HG03097 (cell line): ENCODE data around the gene IGF2BP3.
A peak's percentile ranks its signal among the peaks of the same experiment; 100 is the strongest.
"Not testable (repeated sequence)": the region's sequence is repeated elsewhere in the genome, so short reads cannot be mapped to it uniquely, and the experiment has no call there.

Experiments used
- ATAC-seq: cut with Tn5 transposase; IDR thresholded peaks from one replicate; pipeline ENCODE4 v1.9.1; 2021; ENCODE audit not compliant: unreplicated experiment, low FRiP score

The IGF2BP3 gene

DNA sequence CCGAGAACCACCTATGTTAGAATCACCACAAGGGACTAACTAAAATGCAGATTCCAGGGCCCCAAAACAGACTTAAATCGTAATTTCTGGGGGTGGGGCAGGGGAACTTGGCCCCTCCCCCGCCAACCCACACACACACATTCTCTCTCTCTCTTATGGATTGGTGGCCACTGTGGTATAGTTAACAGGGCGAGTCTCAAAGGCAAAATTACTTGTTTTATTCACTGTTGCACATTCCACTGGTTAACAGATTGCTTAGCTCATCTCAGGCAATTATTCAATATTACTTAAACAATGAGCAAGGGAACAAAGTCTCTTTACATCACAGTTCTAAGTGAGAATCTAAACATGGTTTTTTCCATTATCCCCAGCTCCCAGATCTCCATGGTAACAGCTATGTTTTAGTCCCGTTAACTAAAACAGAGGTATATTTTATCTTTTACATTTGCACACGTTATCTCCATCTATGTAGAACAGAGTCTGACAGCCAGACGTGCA, 38.5 kb downstream of the IGF2BP3 start:
- no peak for ATAC-seq

DNA sequence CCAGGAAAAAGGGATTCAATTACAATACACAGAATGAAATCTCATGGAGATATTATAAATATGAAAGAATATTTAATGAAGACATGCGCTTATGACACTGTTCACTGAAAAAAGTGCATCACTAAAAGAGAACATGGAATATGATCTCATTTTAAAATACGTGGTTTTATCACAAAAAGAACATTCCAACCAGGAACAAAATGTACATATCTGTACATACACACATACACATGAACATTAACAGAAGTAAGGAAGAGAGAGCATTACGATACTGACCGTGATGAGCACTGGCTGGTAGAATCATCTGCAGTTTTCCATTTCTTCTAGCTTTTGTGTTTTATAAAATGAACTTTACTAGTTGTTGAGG, 39.4 kb downstream of the IGF2BP3 start:
- no peak for ATAC-seq

DNA sequence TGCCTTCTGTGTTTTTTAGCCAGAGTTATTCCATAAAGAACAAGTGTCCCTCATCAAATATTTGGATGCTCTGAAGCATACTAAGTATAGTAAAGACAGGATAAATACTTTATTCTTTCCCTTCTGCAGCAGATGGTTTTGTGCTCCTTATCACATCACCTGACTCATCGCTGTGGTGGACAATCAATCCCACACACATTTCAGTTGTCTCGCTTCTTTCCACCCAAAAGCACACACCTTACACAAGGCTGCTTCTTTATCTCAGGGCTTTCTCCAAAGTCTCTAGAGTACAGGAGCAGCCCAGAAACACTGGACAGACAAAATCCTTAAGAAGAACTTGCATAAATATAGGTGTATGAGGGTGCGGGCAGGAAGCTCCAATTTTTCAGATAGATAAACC, 43.4 kb downstream of the IGF2BP3 start:
- ATAC-seq, result no peak

DNA sequence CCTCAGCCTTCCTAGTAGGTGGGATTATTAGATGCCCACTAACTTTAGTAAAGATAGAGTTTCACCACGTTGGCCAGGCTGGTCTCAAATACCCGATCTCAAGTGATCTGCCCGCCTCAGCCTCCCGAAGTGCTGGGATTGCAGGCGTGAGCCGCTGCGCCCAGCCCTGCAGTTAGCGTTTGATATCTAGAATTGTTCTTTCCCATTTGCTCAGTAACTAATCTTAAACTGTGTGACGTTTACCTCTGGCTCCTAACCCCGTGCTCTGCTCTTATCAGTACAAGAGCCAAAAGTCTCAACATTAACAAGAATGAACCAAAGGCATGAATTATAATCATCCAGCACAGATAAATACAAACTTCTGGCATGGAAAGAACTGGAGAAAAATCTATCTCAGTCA, 47.4 kb downstream of the IGF2BP3 start:
- ATAC-seq, result no peak

DNA sequence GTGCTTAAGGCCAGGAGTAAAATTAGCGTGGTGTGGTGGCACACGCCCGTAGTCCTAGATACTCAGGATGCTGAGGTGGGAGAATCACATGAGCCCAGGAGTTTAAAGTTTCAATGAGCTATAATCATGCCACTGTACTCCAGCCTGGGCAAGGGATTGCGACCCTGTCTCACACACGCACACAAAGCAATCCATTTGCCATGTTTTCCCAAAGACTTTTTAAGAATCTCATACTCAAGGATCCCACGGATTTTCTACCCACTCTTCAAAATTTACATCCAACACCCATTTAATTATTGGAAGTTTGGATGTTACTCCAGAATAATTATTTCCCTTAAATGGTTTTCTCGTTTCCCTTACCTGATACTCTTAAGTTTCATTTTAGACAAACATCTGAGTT, 47.9 kb downstream of the IGF2BP3 start:
- no peak for ATAC-seq

DNA sequence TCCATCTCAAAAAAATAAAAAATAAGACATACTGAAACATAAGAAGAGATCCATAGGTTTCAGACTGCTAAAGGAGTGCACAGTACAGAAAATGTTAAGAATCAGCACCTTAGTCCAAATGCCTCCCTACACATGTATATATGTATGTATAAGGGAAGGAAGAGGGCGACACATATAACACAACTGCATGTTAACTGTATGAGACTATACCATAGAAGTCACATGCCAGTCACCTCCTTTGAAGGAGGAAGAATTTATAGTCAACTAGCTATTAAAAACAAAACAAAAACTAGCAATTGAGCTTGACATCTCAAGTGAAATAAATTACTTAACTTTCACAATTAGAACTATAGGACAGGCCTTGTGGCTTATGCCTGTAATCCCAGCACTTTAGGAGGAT, 50.4 kb downstream of the IGF2BP3 start:
- no peak for ATAC-seq

DNA sequence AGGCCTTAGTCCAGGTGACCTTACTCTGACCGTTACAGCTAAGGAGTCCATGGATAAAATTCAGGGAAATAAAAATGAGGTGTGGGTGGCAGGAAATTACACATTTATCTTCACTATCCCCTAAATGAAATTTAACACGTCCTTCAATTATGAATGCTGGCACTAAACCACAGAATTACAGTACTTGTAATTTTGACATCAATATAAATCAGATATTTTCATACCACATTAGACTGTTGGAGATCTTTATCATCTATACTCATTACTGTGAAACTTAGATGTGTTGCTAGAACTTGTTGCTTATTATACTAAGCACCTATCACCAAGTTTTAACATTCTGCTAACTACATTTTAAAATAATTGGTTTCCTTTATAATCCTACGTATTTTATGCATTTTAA, 51.1 kb downstream of the IGF2BP3 start:
- no peak for ATAC-seq

DNA sequence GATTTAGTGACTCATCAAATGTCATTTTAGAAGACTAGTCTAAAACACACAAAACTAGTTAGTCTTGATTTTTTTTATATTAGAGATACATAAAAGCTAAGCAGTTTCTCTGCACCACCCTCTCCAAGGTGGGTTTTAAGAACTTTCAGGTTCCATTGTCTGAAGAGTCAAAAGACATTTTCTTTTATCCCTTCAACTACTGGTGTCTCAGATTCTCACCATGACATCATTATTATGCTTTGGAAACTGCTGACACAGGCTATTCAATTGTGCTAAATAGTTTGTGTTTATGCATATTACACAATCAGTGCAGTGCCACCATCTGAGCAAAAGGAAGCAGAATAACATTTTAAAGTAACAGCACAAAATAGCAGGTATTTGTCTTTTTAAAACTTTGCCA, 52.2 kb downstream of the IGF2BP3 start:
- no peak for ATAC-seq

DNA sequence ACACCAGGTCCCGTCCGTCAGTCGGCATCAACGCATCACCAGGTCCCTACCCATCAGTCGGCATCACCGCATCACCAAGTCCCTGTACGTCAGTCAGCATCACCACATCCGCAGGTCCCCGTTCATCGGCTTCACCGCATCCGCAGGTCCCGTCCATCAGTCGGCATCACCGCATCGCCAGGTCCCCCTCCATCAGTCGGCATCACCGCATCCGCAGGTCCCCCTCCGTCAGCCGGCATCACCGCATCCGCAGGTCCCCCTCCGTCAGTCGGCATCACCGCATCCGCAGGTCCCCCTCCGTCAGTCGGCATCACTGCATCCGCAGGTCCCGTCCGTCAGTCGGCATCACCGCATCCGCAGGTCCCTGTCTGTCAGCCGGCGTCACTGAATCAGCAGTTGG, 55.1 kb downstream of the IGF2BP3 start:
- no peak for ATAC-seq

DNA sequence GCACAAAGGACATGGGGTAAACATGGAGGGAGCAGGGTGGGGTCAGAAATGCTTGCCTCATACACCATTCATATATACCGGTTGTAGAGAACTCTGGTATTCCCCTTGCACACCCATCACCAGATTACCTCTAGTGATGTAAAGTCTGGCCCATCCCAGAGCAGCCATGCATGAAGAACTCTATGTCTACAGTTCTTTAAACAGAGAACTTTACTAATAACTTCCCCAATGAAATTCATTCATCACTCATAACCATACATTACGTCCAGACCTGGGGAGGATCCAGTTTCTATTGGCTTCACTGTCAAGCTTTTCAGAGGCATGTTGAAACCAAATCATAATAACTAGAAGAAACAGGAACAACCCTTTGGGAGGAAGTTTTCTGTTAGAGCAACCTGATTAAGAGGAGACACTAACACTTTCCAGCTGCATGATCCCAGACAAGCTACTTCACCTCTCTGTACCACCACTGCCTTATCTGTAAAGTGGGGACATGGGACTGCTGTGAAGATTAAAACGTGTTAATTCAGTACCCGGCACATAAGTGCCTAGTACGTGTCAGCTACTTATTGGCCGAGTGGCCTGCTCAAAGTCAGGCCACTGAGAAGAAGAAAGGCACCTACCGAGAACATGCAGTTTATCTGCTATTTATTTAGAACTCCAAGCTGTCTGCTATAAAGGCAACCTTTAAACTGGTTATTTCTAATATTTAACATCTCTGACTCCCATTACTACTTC, 59.7 kb downstream of the IGF2BP3 start:
- ATAC-seq, result peak; percentile 84

DNA sequence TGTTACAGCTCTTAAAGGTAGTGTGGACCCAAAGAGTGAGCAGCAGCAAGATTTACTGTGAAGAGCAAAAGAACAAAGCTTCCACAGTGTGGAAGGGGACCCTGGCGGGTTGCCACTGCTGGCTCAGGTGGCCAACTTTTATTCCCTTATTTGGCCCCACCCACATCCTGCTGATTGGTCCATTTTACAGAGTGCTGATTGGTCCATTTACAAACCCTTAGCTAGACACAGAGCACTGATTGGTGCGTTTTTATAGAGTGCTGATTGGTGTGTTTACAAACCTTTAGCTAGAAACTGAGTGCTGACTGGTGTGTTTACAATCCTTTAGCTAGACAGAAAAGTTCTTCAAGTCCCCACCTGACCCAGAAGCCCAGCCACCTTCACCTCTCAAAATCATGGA, 63.7 kb downstream of the IGF2BP3 start:
- not testable (repeated sequence) for ATAC-seq

DNA sequence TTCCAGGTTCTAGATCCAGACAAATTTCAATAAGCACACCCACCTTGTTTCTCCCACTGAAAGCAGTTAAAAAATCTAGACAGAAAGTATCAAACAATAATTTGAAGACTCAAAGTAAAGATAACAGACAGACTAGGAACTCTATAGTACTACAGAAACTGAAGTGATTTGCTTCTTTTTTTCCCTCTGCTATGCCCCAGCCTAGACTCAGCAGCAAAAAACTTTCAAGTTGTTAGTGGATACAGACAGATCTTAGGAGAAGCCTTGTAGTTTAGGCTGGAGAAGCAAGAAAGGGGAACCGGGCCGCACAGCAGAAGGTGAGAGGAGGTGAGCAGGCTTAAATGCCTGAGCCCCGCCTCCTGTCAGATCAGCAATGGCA, 65.1 kb downstream of the IGF2BP3 start:
- ATAC-seq, result no peak

DNA sequence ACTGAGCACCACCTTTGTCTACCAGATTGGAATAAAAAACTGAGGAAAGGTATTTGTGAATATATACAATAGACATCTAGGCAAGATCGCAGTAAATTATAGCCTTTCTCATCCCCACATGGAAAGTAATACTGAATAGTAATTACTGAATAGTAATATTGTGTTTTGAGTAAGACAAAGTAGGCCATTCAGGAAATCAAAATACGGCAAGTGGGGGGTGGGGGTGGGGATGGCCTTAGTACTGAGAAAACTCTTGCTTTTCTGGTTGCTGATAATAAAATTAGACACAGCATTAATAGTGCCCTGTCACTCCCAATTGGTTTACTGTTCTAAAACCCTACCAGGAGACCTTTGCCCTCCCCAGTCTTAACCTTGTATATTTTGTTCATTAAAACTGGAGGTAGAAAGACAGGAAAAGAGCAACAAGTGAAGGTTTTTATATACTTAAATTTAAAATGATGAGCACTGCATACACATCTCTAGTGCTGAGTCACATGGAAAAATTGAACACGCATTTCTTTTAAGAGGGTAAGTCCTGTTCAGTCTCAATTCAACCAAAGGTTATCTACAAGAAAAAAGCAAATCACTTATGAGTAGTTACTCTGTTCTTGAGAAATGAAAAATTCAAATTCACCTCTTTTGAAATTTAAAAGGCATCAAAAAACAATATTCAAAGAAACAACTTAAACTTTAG, 65.6 kb downstream of the IGF2BP3 start:
- ATAC-seq, result no peak

DNA sequence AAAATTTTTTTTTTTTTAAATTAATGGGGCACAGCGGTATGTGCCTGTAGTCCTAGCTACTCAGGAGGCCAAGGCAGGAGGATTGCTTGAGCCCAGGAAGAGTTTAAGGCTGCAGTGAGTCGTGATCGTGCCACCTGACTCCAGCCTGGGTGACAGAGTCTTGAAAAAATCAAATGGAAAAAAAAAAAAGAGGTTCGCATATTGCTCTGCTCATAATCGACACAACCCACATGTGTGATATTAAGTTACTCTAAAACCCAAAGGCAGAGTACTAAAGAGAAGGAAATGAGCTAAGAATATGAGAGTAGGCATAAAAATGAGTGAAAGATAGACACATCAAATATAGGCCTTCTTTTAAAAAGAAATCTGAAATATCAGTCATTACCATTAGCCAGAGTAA, 66.3 kb downstream of the IGF2BP3 start:
- ATAC-seq, result no peak

DNA sequence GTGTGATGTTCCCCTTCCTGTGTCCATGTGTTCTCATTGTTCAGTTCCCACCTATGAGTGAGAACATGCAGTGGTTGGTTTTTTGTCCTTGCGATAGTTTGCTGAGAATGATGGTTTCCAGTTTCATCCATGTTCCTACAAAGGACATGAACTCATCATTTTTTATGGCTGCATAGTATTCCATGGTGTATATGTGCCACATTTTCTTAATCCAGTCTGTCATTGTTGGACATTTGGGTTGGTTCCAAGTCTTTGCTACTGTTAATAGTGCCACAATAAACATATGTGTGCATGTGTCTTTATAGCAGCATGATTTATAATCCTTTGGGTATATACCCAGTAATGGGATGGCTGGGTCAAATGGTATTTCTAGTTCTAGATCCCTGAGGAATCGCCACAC, 72.2 kb downstream of the IGF2BP3 start:
- not testable (repeated sequence) for ATAC-seq

DNA sequence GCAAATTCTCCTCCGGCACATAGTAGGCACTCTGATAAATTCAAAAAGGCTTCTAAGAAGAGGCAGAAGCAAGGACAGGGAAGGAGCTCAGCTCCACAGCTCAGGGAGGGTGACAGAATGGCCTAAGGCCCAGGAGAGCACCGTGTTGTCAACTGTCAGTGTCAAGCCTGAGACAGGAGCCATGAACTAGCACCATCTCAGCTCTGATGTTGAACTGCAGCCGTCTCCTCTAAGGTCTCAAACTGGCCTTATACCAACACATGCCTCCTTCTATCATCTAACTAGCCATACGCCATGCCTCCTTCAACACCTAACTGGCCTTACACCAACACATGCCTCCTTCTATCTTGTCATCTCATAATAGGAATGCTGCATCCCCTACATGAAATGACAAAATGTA, 73.0 kb downstream of the IGF2BP3 start:
- no peak for ATAC-seq

DNA sequence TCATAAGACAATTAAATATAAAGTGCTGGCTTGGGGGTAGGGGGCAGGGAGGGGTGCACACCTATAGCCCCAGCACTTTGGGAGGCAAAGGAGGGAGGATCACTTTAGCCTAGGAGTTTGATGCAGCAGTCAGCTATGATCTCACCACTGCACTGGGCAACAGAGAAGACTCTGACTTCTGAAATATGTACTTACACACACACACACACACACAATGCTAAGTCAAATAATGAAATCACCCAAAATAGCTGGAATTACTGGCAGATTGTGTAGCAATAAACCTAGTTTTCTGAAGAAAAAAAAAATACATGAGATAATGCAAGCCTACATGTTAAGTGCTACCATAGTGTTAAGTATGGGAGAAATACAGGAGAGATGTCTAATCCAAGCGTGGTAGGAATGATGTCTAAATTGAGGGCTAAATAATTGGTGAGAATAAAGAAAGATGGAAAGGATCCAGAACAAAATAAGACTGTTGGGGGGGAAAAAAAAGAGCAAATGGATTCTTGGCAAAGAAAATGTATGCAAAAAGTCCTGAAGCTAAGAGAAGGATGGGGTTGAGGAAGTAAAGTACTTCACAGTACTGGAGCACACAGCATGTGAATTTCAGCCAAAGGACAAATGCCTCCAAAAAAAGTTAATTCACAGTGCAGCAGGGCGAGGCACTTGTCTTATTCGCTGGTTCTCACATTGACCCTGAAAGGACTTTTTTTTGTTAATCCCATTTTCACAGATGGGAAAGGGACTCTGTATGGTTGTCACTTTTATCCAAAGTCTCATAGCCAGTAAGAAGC, 73.9 kb downstream of the IGF2BP3 start:
- no peak for ATAC-seq

DNA sequence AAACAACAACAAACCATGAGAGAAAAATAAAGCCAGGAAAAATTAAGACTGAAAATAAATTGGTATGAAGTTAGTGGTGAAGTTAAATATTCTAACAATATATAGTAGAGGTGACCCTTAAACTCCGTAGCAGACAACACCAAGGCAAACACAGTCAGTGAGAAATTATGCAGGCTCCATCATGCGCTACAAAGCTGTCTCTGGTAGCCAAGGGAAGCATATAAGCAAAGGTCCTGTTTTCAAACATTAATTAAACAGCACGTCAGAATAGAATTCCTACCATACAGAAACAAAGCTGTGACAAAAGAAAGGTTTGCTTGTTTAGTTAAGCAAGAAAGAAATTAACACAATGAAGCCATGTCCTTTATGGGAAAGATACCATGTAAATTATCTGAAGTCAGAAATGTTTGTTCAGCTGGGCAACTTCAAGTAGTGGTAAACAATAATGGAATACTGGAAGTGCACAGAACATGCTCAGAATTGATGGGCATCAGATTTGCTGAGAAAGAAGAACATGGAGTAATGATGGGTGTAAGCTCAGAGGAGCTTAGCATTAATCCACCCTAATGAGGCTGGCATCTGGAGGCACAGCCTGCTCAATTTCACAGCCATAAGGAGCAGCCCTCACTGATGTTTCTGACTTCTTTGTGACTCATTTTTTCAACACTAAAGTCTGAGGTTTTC, 75.7 kb downstream of the IGF2BP3 start:
- ATAC-seq, result no peak

DNA sequence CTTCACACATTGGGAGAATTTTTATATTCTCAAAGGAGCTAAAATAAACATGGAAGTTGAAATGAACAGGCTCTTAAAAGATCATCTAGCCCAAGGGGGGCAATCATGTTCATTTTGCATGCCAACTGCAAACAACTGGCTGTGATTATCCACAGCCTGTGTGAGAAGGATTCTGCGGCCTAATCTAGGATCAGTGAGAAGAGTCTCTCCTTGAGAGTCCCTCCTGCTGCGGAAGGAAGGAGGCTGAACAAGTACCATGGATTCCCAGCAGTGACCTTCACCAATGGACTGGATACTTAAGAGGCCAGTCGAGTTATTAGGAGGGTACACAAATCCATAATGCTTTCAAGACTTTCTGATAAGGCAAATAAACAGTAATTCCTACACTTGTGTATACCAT, 76.7 kb downstream of the IGF2BP3 start:
- ATAC-seq, result no peak

DNA sequence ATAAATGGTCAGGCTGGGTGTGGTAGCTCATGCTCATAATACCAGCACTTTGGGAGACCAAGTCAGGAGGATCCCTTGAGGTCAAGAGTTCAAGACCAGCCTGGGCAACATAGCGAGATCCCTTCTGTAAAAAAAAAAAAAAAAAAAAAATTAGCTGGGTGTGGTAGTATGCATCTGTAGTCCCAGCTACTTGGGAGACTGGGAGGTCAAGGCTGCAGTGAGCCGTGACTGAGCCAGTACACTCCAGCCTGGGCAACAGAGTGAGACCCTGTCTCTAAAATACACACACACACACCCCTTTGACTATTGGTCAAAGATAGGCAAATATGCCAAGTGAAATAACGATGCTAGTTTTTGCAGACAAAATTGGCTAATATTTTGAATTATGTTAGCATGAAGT, 80.6 kb downstream of the IGF2BP3 start:
- ATAC-seq, result no peak

DNA sequence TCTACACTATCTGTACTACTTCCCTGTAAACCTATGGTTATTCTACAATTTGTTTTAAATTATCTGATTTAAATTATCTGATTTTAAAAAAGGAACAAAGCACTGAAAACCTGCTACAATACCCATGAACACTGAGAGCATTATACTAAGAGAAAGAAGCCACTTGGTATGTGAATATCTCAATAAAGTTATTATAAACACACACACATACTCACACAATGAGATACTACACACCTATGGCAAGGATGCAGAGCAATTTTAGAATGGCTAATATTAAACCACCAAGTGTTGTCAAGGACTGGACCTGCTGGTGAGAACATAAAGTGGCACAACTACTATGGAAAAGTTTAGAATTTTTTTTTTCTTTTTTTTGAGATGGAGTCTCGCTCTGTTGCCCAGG, 82.7 kb downstream of the IGF2BP3 start:
- ATAC-seq, result no peak
